Endothelial cell of hepatic sinusoid (primary cell): ENCODE data around the gene PLEKHA7.
"Not testable (repeated sequence)": the region's sequence is repeated elsewhere in the genome, so short reads cannot be mapped to it uniquely, and the experiment has no call there.

ENCODE experiments used
- in situ Hi-C: cut with HindIII; loops from 2 replicates; pipeline ENCODE4 v1.10.0; 2017; ENCODE audit warnings: low sequenced_read_pairs

Gene PLEKHA7

GRCh38 chr11:16918543-16919182 is 95.6 kb downstream of the PLEKHA7 start:
- in situ Hi-C loops: loop anchor here (10.0 kb wide), 1 partner anchor 84 kb away; no protein-coding TSS in a partner anchor

- in situ Hi-C loops: loop anchor here (10.0 kb wide), 1 partner anchor 83 kb away; no protein-coding TSS in a partner anchor
Observed at GRCh38 chr11:16917941-16918340, 96.3 kb downstream of the PLEKHA7 start.

- in situ Hi-C loops: loop anchor here (10.0 kb wide), 1 partner anchor 78 kb away; no protein-coding TSS in a partner anchor
Observed at GRCh38 chr11:16912692-16913111, 101.5 kb downstream of the PLEKHA7 start.

GRCh38 chr11:16911658-16912057 is 102.6 kb downstream of the PLEKHA7 start:
- in situ Hi-C loops: loop anchor here (10.0 kb wide), 1 partner anchor 77 kb away; no protein-coding TSS in a partner anchor

GRCh38 chr11:16911186-16911585 is 103.0 kb downstream of the PLEKHA7 start:
- in situ Hi-C loops: loop anchor here (10.0 kb wide), 1 partner anchor 76 kb away; no protein-coding TSS in a partner anchor

- in situ Hi-C loops: loop anchor here (10.0 kb wide), 1 partner anchor 75 kb away; no protein-coding TSS in a partner anchor
Observed at GRCh38 chr11:16909359-16910035, 104.7 kb downstream of the PLEKHA7 start.

GRCh38 chr11:16905375-16905774 is 108.8 kb downstream of the PLEKHA7 start:
- in situ Hi-C loops: no loop called here

- in situ Hi-C loops: not testable (repeated sequence)
Observed at GRCh38 chr11:16904761-16905160, 109.5 kb downstream of the PLEKHA7 start.

- in situ Hi-C loops: no loop called here
Observed at GRCh38 chr11:16902781-16903378, 111.3 kb downstream of the PLEKHA7 start.

GRCh38 chr11:16902182-16902581 is 112.0 kb downstream of the PLEKHA7 start:
- in situ Hi-C loops: no loop called here

GRCh38 chr11:16900491-16900890 is 113.7 kb downstream of the PLEKHA7 start:
- in situ Hi-C loops: no loop called here

GRCh38 chr11:16899708-16900303 is 114.4 kb downstream of the PLEKHA7 start:
- in situ Hi-C loops: no loop called here

- in situ Hi-C loops: no loop called here
Observed at GRCh38 chr11:16898274-16898985, 115.8 kb downstream of the PLEKHA7 start.

- in situ Hi-C loops: no loop called here
Observed at GRCh38 chr11:16897470-16898061, 116.6 kb downstream of the PLEKHA7 start.

GRCh38 chr11:16896729-16897469 is 117.3 kb downstream of the PLEKHA7 start:
- in situ Hi-C loops: no loop called here

GRCh38 chr11:16895306-16895705 is 118.9 kb downstream of the PLEKHA7 start:
- in situ Hi-C loops: no loop called here

GRCh38 chr11:16893456-16894066 is 120.7 kb downstream of the PLEKHA7 start:
- in situ Hi-C loops: no loop called here

- in situ Hi-C loops: no loop called here
Observed at GRCh38 chr11:16891964-16892363, 122.2 kb downstream of the PLEKHA7 start.

- in situ Hi-C loops: no loop called here
Observed at GRCh38 chr11:16891165-16891564, 123.0 kb downstream of the PLEKHA7 start.
